ENCODE measurements around the gene FNBP1L. TPM values are rescaled to one million over a fixed set of nuclear protein-coding genes. Genes with fewer than 3 reads are reported as not detected.
A peak's percentile ranks its signal among the peaks of the same experiment; 100 is the strongest.

The FNBP1L gene
- total RNA-seq, 3 donors from 2014 or later, result 33.1 to 117 (median 63.6) TPM

- Histone ChIP-seq H3K4me1 (no peaks in the 10 kb centered on the region), H3K27ac (no peak overlapping the region), H3K27me3 (no peaks in the 10 kb centered on the region), H3K9me3 (no peaks in the 10 kb centered on the region), H3K4me3 (no peak overlapping the region), H3K36me3 (no peaks in the 10 kb centered on the region)
- intact Hi-C loops (cut with DNase I; ENCODE audit: low total_unique reads), result loop anchor here (10.0 kb wide), 1 partner anchor 1522 kb away; no protein-coding TSS in a partner anchor
- TF ChIP-seq POLR2AphosphoS5 (IDR thresholded peaks at IDR 0.05) (no peak), CTCF (IDR thresholded peaks at IDR 0.05) (no peak)
- DNase-seq (ENCODE audit: low spot score in 2 of 2), result no peak
Observed at GRCh38 chr1:93542398-93542797, 94.5 kb downstream of the FNBP1L start.

GRCh38 chr1:93546162-93546863 is 98.4 kb downstream of the FNBP1L start:
- no peak for TF ChIP-seq CTCF (IDR thresholded peaks at IDR 0.05)
- no peak for TF ChIP-seq POLR2AphosphoS5 (IDR thresholded peaks at IDR 0.05)
- no peak for TF ChIP-seq POLR2A (IDR thresholded peaks at IDR 0.05)
- no peak for DNase-seq (ENCODE audit: low spot score in 2 of 2)
- no peaks in the 10 kb centered on the region for H3K36me3 ChIP-seq
- H3K27me3 ChIP-seq, result no peaks in the 10 kb centered on the region
- no peak overlapping the region for H3K4me3 ChIP-seq
- H3K9me3 ChIP-seq, result no peaks in the 10 kb centered on the region
- intact Hi-C loops (cut with DNase I; ENCODE audit: low total_unique reads), result loop anchor here (10.0 kb wide), 1 partner anchor 1518 kb away; no protein-coding TSS in a partner anchor
- no peaks in the 10 kb centered on the region for H3K4me1 ChIP-seq
- H3K27ac ChIP-seq, result no peak overlapping the region

DNA sequence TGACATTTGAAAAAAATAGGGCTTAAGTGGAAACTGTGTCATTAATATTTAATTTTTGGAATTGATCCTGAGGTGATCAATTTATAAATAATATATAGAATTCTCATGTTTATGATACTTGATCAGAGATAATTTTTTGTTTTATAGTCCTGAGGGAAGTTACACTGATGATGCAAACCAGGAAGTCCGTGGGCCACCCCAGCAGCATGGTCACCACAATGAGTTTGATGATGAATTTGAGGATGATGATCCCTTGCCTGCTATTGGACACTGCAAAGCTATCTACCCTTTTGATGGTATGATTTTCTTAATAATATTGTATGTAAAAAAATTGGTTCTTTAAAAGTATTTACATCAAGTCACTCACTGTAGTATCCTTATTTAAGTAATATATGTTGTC is 101.2 kb downstream of the FNBP1L start:
- H3K4me3 ChIP-seq, result no peak overlapping the region
- intact Hi-C loops (cut with DNase I; ENCODE audit: low total_unique reads), result loop anchor here (10.0 kb wide), 1 partner anchor 1516 kb away; no protein-coding TSS in a partner anchor
- DNase-seq (ENCODE audit: low spot score in 2 of 2), result no peak

GRCh38 chr1:93549811-93550210 is 101.9 kb downstream of the FNBP1L start:
- Histone ChIP-seq H3K27me3 (no peaks in the 10 kb centered on the region), H3K27ac (no peak overlapping the region), H3K9me3 (no peaks in the 10 kb centered on the region), H3K36me3 (no peaks in the 10 kb centered on the region), H3K4me1 (peaks cover 0 to 13% of the 10 kb centered on the region in 2 donors), H3K4me3 (no peak overlapping the region)
- TF ChIP-seq CTCF (IDR thresholded peaks at IDR 0.05) (no peak), POLR2A (IDR thresholded peaks at IDR 0.05) (no peak), POLR2AphosphoS5 (IDR thresholded peaks at IDR 0.05) (no peak)
- DNase-seq (ENCODE audit: low spot score in 2 of 2), result no peak
- intact Hi-C loops (cut with DNase I; ENCODE audit: low total_unique reads), result loop anchor here (10.0 kb wide), 1 partner anchor 1515 kb away; no protein-coding TSS in a partner anchor

More for the DNA sequence above, 101.2 kb downstream of the FNBP1L start:
- H3K27ac ChIP-seq, result no peak overlapping the region
- no peaks in the 10 kb centered on the region for H3K36me3 ChIP-seq
- H3K27me3 ChIP-seq, result no peaks in the 10 kb centered on the region
- no peak for TF ChIP-seq POLR2AphosphoS5 (IDR thresholded peaks at IDR 0.05)
- TF ChIP-seq POLR2A (IDR thresholded peaks at IDR 0.05), result no peak
- no peak for TF ChIP-seq CTCF (IDR thresholded peaks at IDR 0.05)
- peaks cover 0 to 7% of the 10 kb centered on the region in 2 donors for H3K4me1 ChIP-seq
- no peaks in the 10 kb centered on the region for H3K9me3 ChIP-seq

DNA sequence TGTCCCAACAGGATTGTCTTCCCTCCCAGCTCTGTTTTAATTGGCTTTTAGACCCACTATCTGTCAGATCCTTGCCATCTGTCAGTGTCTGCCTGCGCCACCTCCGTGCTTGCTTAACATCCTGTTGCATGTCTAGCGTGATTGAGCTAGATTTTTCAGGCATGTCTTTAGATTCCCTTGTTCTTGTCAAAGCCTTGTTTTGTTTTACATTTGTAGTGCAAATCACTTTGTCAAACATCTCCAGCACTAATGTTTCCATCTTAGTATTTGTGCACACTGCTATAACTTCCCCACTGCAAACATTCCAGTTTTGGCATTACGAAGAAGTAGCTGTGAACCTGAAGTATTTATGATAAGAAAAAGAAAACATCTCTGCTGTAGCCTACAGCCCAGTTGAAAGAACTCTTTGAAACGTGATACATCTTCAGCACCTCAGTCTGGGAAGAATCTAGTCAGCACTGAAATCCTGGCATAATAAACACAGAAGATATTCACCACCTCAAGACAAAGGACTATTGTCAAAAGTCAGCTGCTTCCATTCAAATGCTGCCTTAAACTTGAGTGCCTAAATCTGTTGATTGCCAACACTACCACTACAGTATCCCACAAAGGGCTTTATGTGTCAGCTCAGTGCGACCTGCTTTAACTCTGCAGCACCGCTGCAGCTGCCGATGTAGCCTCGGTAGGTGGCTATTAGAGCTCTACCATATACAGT is 105.0 kb downstream of the FNBP1L start:
- no peaks in the 10 kb centered on the region for H3K36me3 ChIP-seq
- no peak for DNase-seq (ENCODE audit: low spot score in 2 of 2)
- intact Hi-C loops (cut with DNase I; ENCODE audit: low total_unique reads), result no loop called here
- no peak overlapping the region for H3K4me3 ChIP-seq
- H3K9me3 ChIP-seq, result no peaks in the 10 kb centered on the region
- peak overlapping the region; percentile 34 to 52 for H3K27ac ChIP-seq
- TF ChIP-seq POLR2AphosphoS5 (IDR thresholded peaks at IDR 0.05), result no peak
- no peak for TF ChIP-seq CTCF (IDR thresholded peaks at IDR 0.05)
- no peak for TF ChIP-seq POLR2A (IDR thresholded peaks at IDR 0.05)
- H3K4me1 ChIP-seq, result peaks cover 0 to 18% of the 10 kb centered on the region in 2 donors
- no peaks in the 10 kb centered on the region for H3K27me3 ChIP-seq
